SK-N-SH (cell line): ENCODE results near the gene WDR62. TPM values are rescaled to one million over a fixed set of nuclear protein-coding genes. Genes with fewer than 3 reads are reported as not detected.

Experiments used
- CTCF ChIA-PET: fragments of 300-600, 350-600 bp; formaldehyde crosslinking; extraction: SDS; loops from one replicate; lab custom pipeline; 2021; lab: Yijun Ruan, JAX
- POLR2A ChIA-PET: fragments of 350-600 bp; sonication (Branson Sonifier 250); formaldehyde crosslinking; extraction: SDS; loops from one replicate; lab custom pipeline; 2020; ENCODE audit warnings: antibody characterized with exemption, inconsistent platforms; lab: Yijun Ruan, JAX
- DNase-seq: peaks from one replicate; pipeline ENCODE4 v3.0.0; 2012
- H2AFZ ChIP-seq: fragments of 200-600 bp; sonication (generic); 2 replicates; pipeline ENCODE4 v1.8.1; 2016; ENCODE audit warnings: antibody characterized with exemption, mild to moderate bottlenecking, low read depth
- H3F3A ChIP-seq: fragments of 200-600 bp; sonication (generic); replicated peaks from 2 replicates; pipeline ENCODE3; 2016; ENCODE audit warnings: antibody characterized with exemption, mild to moderate bottlenecking; ENCODE audit not compliant: insufficient read depth
- H3K27ac ChIP-seq, 2 experiments: fragments of 200-500 bp in 1 of 2; fragments of 200-600 bp in 1 of 2; sonication (Bioruptor generic) in 1 of 2; sonication (generic), shearing (Covaris generic) in 1 of 2; 2 replicates each; pipeline versions ENCODE4 v1.5.1 to v1.6.1; 2014 to 2016; ENCODE audit warnings: low read depth in 2 of 2, inconsistent platforms in 1 of 2, low read length in 1 of 2, mild to moderate bottlenecking in 1 of 2, mixed read lengths in 1 of 2
- H3K27me3 ChIP-seq: fragments of 200-600 bp; sonication (generic), shearing (Covaris generic); 2 replicates; pipeline ENCODE4 v1.6.1; 2016; ENCODE audit warnings: mixed run types; ENCODE audit not compliant: insufficient read depth
- H3K36me3 ChIP-seq, 2 experiments: fragments of 200-500 bp in 1 of 2; fragments of 200-600 bp in 1 of 2; sonication (Bioruptor generic) in 1 of 2; sonication (generic) in 1 of 2; replicated peaks in 1 of 2; 2 replicates each; pipeline versions ENCODE3 to v1.5.1; 2014 to 2016; ENCODE audit warnings: low read length in 1 of 2, mild to moderate bottlenecking in 1 of 2; ENCODE audit not compliant: insufficient read depth in 2 of 2, control insufficient read depth in 1 of 2
- H3K4me1 ChIP-seq, 2 experiments: fragments of 200-500 bp in 1 of 2; fragments of 200-600 bp in 1 of 2; sonication (Bioruptor generic) in 1 of 2; sonication (generic), shearing (Covaris generic) in 1 of 2; 2 replicates each; pipeline versions ENCODE4 v1.5.1 to v1.6.1; 2014 to 2016; ENCODE audit warnings: low read depth in 1 of 2, low read length in 1 of 2, mixed run types in 1 of 2; ENCODE audit not compliant: insufficient read depth in 2 of 2, control insufficient read depth in 1 of 2
- H3K4me2 ChIP-seq: fragments of 200-600 bp; sonication (generic), shearing (Covaris generic); 2 replicates; pipeline ENCODE4 v1.6.1; 2017; ENCODE audit warnings: mixed run types
- H3K4me3 ChIP-seq, 2 experiments: fragments of 200-500 bp in 1 of 2; fragments of 200-600 bp in 1 of 2; sonication (Bioruptor generic) in 1 of 2; sonication (generic), shearing (Covaris generic) in 1 of 2; 2 replicates each; pipeline versions ENCODE4 v1.5.1 to v1.8.1; 2014 to 2016; ENCODE audit warnings: low read depth in 2 of 2, inconsistent platforms in 1 of 2, low read length in 1 of 2, mild to moderate bottlenecking in 1 of 2, mixed read lengths in 1 of 2, moderate library complexity in 1 of 2
- H3K79me2 ChIP-seq: fragments of 200-600 bp; sonication (generic); 2 replicates; pipeline ENCODE4 v1.8.1; 2017; ENCODE audit warnings: mild to moderate bottlenecking; ENCODE audit not compliant: insufficient read depth
- H3K9ac ChIP-seq: fragments of 200-600 bp; sonication (generic); 2 replicates; pipeline ENCODE4 v1.6.1; 2017; ENCODE audit warnings: mixed run types
- H3K9me2 ChIP-seq: fragments of 200-600 bp; sonication (generic); 2 replicates; pipeline ENCODE4 v1.6.1; 2017; ENCODE audit warnings: mixed run types
- H3K9me3 ChIP-seq: fragments of 200-600 bp; sonication (generic); 2 replicates; pipeline ENCODE4 v1.6.1; 2017; ENCODE audit warnings: mixed run types, mild to moderate bottlenecking, moderate library complexity
- H4K20me1 ChIP-seq: fragments of 200-600 bp; sonication (generic); 2 replicates; pipeline ENCODE4 v1.6.1; 2017; ENCODE audit warnings: mild to moderate bottlenecking, mixed run types; ENCODE audit not compliant: insufficient read depth
- CHD2 ChIP-seq: fragments of 150-350 bp; IDR thresholded peaks from 2 replicates; pipeline ENCODE4 v1.6.1; 2018; ENCODE audit warnings: low read length; ENCODE audit not compliant: partially characterized antibody
- ELF1 ChIP-seq: IDR thresholded peaks from 2 replicates; pipeline ENCODE4 v1.4.0; 2012
- EP300 ChIP-seq, 2 experiments: IDR thresholded peaks; 2 replicates each; pipeline versions ENCODE4 v1.4.0 to v1.6.1; 2012; ENCODE audit warnings: borderline replicate concordance in 1 of 2, low read depth in 1 of 2, low read length in 1 of 2
- FOSL2 ChIP-seq: IDR thresholded peaks from 2 replicates; pipeline ENCODE4 v1.4.0; 2012; ENCODE audit warnings: low read depth, mild to moderate bottlenecking, moderate library complexity, borderline replicate concordance
- FOXJ3 ChIP-seq: sonication (generic); formaldehyde crosslinking; IDR thresholded peaks from 2 replicates; pipeline ENCODE4 v1.5.1; 2020; ENCODE audit warnings: mild to moderate bottlenecking, missing genetic modification reagents
- IRF3 ChIP-seq: fragments of 150-350 bp; IDR thresholded peaks from 2 replicates; pipeline ENCODE4 v1.6.1; 2016; ENCODE audit warnings: mild to moderate bottlenecking, low read depth, low read length
- JUND ChIP-seq: IDR thresholded peaks from 2 replicates; pipeline ENCODE4 v1.4.0; 2012
- MEF2A ChIP-seq: IDR thresholded peaks from 2 replicates; pipeline ENCODE4 v1.4.0; 2012; ENCODE audit warnings: low read depth, borderline replicate concordance
- MXI1 ChIP-seq: IDR thresholded peaks from 2 replicates; pipeline ENCODE4 v1.6.1; 2012; ENCODE audit warnings: mild to moderate bottlenecking, low read depth, low read length, improper control_type of control experiment
- NFIC ChIP-seq: IDR thresholded peaks from 2 replicates; pipeline ENCODE4 v1.4.0; 2012; ENCODE audit warnings: borderline replicate concordance
- NRF1 ChIP-seq: IDR thresholded peaks from 2 replicates; pipeline ENCODE4 v1.6.1; 2012; ENCODE audit warnings: low read depth, mild to moderate bottlenecking, low read length
- POLR2AphosphoS5 ChIP-seq: IDR thresholded peaks from 2 replicates; pipeline ENCODE4 v1.6.1; 2012; ENCODE audit warnings: low read depth, low read length
- RAD21 ChIP-seq: IDR thresholded peaks from 2 replicates; pipeline ENCODE4 v1.6.1; 2012; ENCODE audit warnings: mild to moderate bottlenecking, low read length
- RCOR1 ChIP-seq: fragments of 150-350 bp; IDR thresholded peaks from 2 replicates; pipeline ENCODE4 v1.6.1; 2017; ENCODE audit warnings: antibody characterized with exemption, low read length
- REST ChIP-seq: IDR thresholded peaks from 2 replicates; pipeline ENCODE4 v1.6.1; 2012; ENCODE audit warnings: mild to moderate bottlenecking, low read depth, low read length, moderate library complexity
- SIN3A ChIP-seq: IDR thresholded peaks from 2 replicates; pipeline ENCODE4 v1.6.1; 2012; ENCODE audit warnings: low read depth, mild to moderate bottlenecking, low read length, moderate library complexity, borderline replicate concordance
- SMC3 ChIP-seq: IDR thresholded peaks from 2 replicates; pipeline ENCODE4 v1.6.1; 2012; ENCODE audit warnings: low read depth, low read length, improper control_type of control experiment
- TAF1 ChIP-seq: IDR thresholded peaks from 2 replicates; pipeline ENCODE4 v1.6.1; 2012; ENCODE audit warnings: low read depth, mild to moderate bottlenecking, low read length, moderate library complexity, borderline replicate concordance
- TCF12 ChIP-seq: IDR thresholded peaks from 2 replicates; pipeline ENCODE4 v1.4.0; 2012
- YY1 ChIP-seq: IDR thresholded peaks from 2 replicates; pipeline ENCODE4 v1.4.0; 2012; ENCODE audit warnings: low read depth, mild to moderate bottlenecking
- WGBS: methylation state at CpG from one replicate; pipeline ENCODE4 v1.1.6; 2017; ENCODE audit warnings: low lambda C conversion rate; 5-methylcytosine and 5-hydroxymethylcytosine counted together
- polyA plus RNA-seq, 3 experiments: library from polyadenylated mRNA; depleted of rRNA; stranded (reverse); fragments of >200 nt; gene quantifications; 2 replicates each; pipeline ENCODE4 v1.2.3, GENCODE V29; 2012
- TF ChIP-seq, protein P1 (sequence below): IDR thresholded peaks from 2 replicates; pipeline ENCODE4 v1.4.0; 2012; ENCODE audit warnings: low read depth, borderline replicate concordance
- TF ChIP-seq, protein P2 (sequence below): IDR thresholded peaks from 2 replicates; pipeline ENCODE4; 2012
- TF ChIP-seq, protein P3 (sequence below): IDR thresholded peaks from 2 replicates; pipeline ENCODE4 v1.4.0; 2012; ENCODE audit warnings: low read depth

WDR62 gene
- polyA plus RNA-seq, 1 of the 3 experiments (the other 2 are of a cell fraction), result 5.3 TPM

DNA sequence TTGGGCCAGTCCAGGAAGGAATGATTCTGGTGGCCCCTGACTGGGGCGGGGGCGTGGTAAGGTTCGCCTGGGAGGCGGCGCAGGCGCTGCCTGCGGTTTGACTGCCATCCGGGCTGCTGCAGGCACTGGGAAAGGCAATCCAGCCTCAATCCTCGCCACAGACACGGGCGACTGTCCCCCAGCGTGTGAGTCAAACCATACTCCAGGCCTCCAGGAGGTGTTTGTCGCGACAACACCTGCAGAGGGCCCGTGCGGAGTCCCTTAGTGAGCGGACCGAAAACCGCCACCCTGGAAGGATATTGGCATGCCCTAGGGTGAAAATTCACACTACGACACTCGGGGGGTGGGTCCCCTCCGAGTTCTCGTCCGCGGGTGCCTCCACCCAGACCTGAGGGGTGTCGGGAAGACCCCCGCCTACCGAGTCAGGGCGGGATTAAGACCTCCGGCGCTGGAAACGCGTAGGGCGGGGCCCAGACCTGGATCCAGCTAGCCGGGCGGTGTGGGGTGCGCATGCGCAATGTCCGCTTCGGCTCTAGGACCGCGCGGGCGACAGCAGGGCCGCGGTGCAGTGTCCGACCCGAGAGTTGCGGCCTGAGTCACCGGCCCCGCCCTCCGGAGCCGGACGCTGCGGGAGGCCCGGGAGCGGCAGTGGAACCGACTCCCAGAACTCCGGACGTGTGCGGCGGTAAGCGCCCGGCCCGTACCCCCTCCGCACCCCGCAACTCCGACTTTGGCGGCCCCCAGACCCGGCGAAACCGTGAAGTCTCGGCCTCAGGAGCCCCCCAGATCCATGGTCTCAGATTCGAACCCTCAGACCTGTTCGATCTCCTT, 85.0 kb downstream of the WDR62 start, which contains the start of gene CAPNS1:
TSS of gene CAPNS1 (plus strand) at position 594 of the 831 bp plus-strand sequence. CDS start 946 bp downstream, outside the sequence.
- H3K9me3 ChIP-seq, result no peaks in the 10 kb centered on the region
- peak within 1 kb of the TSS; percentile 61 for H2AFZ ChIP-seq
- H3K4me2 ChIP-seq, result peak within 1 kb of the TSS; percentile 89
- H3F3A ChIP-seq, result peaks cover 19% of the 10 kb centered on the region
- peak within 1 kb of the TSS; percentile 97 for H3K9ac ChIP-seq
- H3K4me1 ChIP-seq, result peaks cover 14% of the 10 kb centered on the region in 2 experiments; a peak in 3 of 4 replicates
- H3K36me3 ChIP-seq, result peaks cover 16 to 25% of the 10 kb centered on the region in 2 experiments
- peaks cover 23% of the 10 kb centered on the region for H4K20me1 ChIP-seq
- peaks cover 33% of the 10 kb centered on the region for H3K79me2 ChIP-seq
- no peaks in the 10 kb centered on the region for H3K9me2 ChIP-seq
- no peaks in the 10 kb centered on the region for H3K27me3 ChIP-seq
- 2% methylated on average over 28 of the region's 75 CpGs for WGBS
- peak within 1 kb of the TSS; percentile 87 to 93 for H3K27ac ChIP-seq
- CTCF ChIA-PET, result interaction anchor here (1.6 kb wide), 1 partner anchor 12 kb away, joined by 6 read pairs; no protein-coding TSS in a partner anchor
- H3K4me3 ChIP-seq, result peak within 1 kb of the TSS; percentile 80 to 90
- POLR2A ChIA-PET, result interaction anchor here (1.2 to 1.5 kb wide), 3 partner anchors 12 to 24 kb away, joined by 3 to 5 read pairs (median 3); partner anchors contain the start of gene TBCB
- peak; percentile 98 for DNase-seq
- TF ChIP-seq FOXJ3 (CRISPR knock-in tag), result no peak
- TF ChIP-seq, protein P1, sequence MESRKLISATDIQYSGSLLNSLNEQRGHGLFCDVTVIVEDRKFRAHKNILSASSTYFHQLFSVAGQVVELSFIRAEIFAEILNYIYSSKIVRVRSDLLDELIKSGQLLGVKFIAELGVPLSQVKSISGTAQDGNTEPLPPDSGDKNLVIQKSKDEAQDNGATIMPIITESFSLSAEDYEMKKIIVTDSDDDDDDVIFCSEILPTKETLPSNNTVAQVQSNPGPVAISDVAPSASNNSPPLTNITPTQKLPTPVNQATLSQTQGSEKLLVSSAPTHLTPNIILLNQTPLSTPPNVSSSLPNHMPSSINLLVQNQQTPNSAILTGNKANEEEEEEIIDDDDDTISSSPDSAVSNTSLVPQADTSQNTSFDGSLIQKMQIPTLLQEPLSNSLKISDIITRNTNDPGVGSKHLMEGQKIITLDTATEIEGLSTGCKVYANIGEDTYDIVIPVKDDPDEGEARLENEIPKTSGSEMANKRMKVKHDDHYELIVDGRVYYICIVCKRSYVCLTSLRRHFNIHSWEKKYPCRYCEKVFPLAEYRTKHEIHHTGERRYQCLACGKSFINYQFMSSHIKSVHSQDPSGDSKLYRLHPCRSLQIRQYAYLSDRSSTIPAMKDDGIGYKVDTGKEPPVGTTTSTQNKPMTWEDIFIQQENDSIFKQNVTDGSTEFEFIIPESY, result peak; percentile 52; the same call in 1 of the 2 replicates
- no peak for TF ChIP-seq RAD21
- TF ChIP-seq SIN3A, result 0 out of 2 replicates have a peak, but pooled peaks have one; percentile 16
- TF ChIP-seq MXI1, result peak; percentile 53
- peak; percentile 14; the same call in 1 of the 2 replicates for TF ChIP-seq TCF12
- TF ChIP-seq CHD2, result peak; percentile 59
- 0 out of 2 replicates have a peak, but pooled peaks have one; percentile 13 for TF ChIP-seq YY1
- TF ChIP-seq, protein P2, sequence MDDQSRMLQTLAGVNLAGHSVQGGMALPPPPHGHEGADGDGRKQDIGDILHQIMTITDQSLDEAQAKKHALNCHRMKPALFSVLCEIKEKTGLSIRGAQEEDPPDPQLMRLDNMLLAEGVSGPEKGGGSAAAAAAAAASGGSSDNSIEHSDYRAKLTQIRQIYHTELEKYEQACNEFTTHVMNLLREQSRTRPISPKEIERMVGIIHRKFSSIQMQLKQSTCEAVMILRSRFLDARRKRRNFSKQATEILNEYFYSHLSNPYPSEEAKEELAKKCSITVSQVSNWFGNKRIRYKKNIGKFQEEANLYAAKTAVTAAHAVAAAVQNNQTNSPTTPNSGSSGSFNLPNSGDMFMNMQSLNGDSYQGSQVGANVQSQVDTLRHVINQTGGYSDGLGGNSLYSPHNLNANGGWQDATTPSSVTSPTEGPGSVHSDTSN, result peak; percentile 71
- TF ChIP-seq NRF1, result peak; percentile 89
- no peak for TF ChIP-seq IRF3
- no peak for TF ChIP-seq ELF1
- peak in 1 of 2 experiments; percentile 11; a peak in 1 of 4 replicates for TF ChIP-seq EP300 (IDR thresholded peaks at IDR 0.05; ENCODE audit: borderline replicate concordance in 1 of 2, low read depth in 1 of 2, low read length in 1 of 2)
- no peak for TF ChIP-seq MEF2A
- TF ChIP-seq SMC3, result no peak
- peak; percentile 92 for TF ChIP-seq TAF1
- TF ChIP-seq FOSL2, result peak; percentile 76; the same call in 1 of the 2 replicates
- TF ChIP-seq POLR2AphosphoS5, result peak; percentile 77
- peak; percentile 41; the same call in 1 of the 2 replicates for TF ChIP-seq JUND
- TF ChIP-seq, protein P3, sequence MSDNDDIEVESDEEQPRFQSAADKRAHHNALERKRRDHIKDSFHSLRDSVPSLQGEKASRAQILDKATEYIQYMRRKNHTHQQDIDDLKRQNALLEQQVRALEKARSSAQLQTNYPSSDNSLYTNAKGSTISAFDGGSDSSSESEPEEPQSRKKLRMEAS, result peak; percentile 61; the same call in 1 of the 2 replicates
- TF ChIP-seq NFIC, result no peak
- TF ChIP-seq RCOR1, result no peak
- 0 out of 2 replicates have a peak, but pooled peaks have one; percentile 30 for TF ChIP-seq REST
